GM19372 (cell line): Measurements from ENCODE around the gene PCBP3.
"Not testable (repeated sequence)": the region's sequence is repeated elsewhere in the genome, so short reads cannot be mapped to it uniquely, and the experiment has no call there.

Experiments used
- ATAC-seq: cut with Tn5 transposase; IDR thresholded peaks from one replicate; pipeline ENCODE4 v1.9.1; 2021; ENCODE audit warnings: mild to moderate bottlenecking, low read depth, moderate library complexity; ENCODE audit not compliant: unreplicated experiment

The PCBP3 gene

GRCh38 chr21:45661913-45662622, 18.5 kb downstream of the PCBP3 start:
- not testable (repeated sequence) for ATAC-seq

GRCh38 chr21:45662623-45663245, 19.2 kb downstream of the PCBP3 start:
- ATAC-seq, result not testable (repeated sequence)

- ATAC-seq, result no peak
Measured at GRCh38 chr21:45669382-45669781, 25.9 kb downstream of the PCBP3 start.

GRCh38 chr21:45670731-45671130, 27.2 kb downstream of the PCBP3 start:
- no peak for ATAC-seq

GRCh38 chr21:45678790-45679189, 35.3 kb downstream of the PCBP3 start:
- not testable (repeated sequence) for ATAC-seq

- ATAC-seq, result no peak
Measured at GRCh38 chr21:45680215-45680614, 36.7 kb downstream of the PCBP3 start.

- ATAC-seq, result no peak
Measured at GRCh38 chr21:45695086-45695485, 51.6 kb downstream of the PCBP3 start.

DNA sequence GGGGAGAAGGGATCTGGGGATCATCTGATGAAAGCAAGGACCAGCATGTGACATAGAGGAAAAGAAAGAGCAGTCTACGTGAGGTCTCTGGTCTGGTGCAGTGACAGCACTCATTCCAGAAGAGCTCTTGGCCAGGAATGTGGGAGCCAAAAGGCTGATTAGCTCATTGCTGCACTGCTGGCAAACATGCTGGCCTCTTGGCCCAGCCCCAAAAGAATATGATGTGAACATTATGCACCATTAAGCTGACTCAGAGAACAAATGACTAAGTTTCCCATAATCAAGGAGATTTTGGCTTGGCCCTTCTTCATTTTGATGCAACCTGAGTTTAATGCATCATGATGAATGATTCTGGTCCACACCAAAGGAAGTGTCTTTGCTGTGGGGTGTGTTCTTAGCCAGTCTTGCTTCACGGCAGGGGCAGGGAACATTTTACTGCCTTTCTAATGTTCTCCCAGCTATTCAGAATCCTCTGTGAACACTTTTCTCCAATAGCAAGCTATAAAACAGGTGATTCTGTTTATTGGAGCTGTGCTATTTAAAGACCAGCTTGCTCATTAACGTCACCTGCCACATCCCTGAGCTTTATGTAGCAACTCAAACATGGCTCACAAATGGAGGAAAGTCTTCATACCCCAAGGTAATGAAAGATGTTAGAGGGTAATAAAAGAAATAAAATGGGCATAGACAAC, 55.1 kb downstream of the PCBP3 start:
- ATAC-seq, result no peak

DNA sequence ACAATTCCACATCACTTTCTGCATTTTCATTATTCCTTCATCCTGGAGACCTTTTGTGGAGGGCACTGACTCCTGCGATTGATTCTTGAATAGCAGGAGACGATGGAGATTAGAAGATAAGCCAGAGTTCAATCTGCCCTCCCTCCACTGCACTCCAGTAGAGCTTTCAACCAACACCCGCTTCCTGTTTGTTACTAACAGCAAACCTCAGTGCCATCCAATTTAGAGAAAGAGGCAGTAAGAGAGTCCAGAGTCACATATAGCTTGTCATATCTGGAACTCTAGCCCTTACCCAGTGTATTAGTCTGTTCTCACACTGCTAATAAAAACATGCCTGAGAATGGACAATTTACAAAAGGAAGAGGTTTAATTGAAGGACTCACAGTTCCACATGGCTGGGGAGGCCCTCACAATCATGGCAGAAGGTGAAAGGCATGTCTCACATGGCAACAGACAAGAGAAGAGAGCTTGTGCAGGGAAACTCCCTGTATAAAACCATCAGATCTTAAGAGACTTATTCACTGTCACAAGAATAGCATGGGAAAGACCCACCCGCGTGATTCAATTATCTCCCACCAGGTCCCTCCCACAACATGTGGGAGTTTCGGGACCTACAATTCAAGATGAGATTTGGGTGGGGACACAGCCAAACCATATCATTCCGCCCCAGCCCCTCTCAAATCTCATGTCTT, 55.9 kb downstream of the PCBP3 start:
- ATAC-seq, result no peak

DNA sequence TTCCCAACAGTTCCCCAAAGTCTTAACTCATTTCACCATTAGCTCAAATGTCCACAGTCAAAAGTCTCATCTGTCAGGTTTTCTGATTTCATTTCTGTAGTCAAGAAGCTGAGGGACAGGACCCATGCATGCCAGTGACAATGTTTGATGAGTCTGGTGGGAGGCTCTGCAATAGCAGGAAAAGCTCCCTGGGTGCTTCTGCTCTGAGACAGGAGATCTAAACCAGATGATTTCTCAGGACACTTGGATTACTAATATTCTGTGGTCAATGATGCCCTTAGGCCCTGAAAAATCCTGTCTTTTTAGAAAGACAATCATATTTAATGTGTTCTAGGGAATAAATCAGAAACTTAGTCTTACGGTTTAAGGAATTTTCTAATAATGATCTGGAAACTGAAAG, 56.4 kb downstream of the PCBP3 start:
- ATAC-seq, result no peak

DNA sequence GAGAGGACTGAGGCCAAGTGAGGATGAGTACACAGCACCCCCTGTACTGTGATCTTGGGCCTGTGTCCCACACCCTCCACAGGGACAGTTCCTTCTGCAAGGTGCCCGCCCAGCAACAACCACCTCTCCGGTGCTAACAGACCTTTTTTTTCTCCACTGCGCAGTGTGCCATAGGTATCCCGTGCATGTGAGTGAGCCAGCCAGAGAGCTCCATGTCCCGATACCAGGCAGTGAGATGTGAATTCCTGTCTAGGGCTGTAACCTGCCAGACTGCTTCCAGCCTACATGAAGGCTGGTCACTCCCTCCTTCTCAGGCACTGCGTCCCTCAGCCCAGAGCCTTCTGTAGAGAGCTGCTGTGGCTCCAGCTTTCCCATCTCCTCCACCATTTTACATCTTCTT, 56.9 kb downstream of the PCBP3 start:
- no peak for ATAC-seq

GRCh38 chr21:45704311-45705108, 61.0 kb downstream of the PCBP3 start:
- ATAC-seq, result no peak

DNA sequence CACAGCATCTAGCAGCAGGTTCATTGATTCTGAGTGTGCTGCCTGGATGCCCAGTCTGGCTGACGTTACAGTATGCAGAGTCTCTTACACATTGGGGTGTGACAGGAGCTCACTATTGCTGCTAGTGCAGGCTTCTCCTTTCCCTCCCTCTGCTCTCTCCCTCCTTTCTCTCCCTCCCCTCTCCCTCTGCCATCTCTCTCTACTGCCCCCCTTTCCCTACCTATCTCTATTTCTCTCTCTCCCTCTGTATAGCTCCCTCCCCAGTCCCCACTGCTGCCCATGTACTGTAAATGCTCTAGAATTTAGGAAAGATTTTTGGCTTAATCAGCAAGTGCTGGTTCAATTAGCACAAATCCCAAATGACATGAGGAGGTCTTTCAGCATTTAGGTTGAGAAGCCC, 62.8 kb downstream of the PCBP3 start:
- no peak for ATAC-seq

DNA sequence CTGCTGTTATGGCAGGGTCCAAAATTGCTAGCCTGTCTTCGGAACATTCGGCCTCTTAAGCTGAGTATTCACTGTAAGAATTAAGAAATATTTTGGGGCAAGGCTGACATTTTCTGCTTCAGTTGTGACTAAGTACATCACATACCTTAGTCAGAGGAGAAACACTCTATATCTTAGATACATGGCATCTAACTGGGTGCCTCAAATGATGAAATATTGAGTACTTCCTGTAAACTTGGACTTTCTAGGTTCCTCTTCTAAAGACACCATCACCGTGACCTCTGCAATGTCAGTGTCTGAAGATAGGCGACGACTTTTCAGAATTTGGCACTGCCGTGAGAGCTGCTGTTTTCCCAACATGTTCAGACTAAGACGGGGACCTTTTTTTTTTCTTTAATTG, 65.6 kb downstream of the PCBP3 start:
- ATAC-seq, result no peak

DNA sequence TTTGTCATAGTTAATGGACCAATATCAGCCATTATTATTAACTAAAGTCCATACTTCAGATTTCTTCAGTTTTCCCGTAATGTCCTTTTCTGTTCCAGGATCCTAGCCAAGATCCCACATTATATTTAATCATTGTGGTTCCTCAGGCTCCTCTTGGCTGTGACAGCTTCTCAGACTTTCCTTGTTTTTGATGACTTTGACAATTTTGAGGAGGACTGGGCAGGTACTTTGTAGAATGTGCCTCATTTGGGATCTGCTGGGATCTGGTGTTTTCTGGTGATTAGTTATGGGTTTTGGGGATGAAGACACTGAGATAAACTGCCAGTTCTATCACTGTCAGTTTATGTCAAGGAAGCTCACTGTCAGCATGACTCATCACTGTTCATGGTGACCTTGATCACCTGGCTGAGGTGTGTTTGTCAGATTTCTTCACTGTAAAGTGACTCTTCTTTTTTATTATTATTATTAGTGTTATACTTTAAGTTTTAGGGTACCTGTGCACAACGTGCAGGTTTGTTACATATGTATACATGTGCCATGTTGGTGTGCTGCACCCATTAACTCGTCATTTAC, 66.3 kb downstream of the PCBP3 start:
- no peak for ATAC-seq

DNA sequence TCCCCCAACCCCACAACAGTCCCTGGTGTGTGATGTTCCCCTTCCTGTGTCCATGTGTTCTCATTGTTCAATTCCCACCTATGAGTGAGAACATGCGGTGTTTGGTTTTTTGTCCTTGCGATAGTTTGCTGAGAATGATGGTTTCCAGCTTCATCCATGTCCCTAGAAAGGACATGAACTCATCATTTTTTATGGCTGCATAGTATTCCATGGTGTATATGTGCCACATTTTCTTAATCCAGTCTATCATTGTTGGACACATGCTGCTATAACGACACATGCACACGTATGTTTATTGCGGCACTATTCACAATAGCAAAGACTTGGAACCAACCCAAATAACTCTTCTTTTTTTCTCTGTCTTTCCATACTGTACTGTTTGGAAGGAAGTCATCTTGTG, 66.8 kb downstream of the PCBP3 start:
- ATAC-seq, result not testable (repeated sequence)

GRCh38 chr21:45713613-45714012, 70.1 kb downstream of the PCBP3 start:
- no peak for ATAC-seq

DNA sequence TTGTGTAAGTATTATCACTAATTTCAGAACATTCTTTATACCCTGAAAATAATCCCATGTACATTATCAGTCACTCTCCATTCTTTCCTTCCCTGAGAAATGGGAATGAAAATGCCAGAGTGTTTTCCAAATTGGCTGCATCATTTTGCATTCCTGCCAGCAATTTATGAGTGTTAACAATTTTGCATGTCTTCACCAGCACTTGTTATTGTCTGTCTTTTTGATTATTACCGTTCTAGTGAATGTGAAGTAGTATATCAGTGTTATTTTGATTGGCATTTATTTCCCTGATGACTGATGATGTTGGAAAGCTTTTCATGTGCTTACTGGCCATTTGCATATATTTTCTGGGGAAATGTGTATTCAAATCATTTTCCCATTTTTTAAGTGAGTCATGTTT, 71.9 kb downstream of the PCBP3 start:
- no peak for ATAC-seq

GRCh38 chr21:45718413-45718812, 74.9 kb downstream of the PCBP3 start:
- no peak for ATAC-seq

GRCh38 chr21:45719177-45719802, 75.8 kb downstream of the PCBP3 start:
- no peak for ATAC-seq
